Measurements from ENCODE around the gene WDR1.

DNA sequence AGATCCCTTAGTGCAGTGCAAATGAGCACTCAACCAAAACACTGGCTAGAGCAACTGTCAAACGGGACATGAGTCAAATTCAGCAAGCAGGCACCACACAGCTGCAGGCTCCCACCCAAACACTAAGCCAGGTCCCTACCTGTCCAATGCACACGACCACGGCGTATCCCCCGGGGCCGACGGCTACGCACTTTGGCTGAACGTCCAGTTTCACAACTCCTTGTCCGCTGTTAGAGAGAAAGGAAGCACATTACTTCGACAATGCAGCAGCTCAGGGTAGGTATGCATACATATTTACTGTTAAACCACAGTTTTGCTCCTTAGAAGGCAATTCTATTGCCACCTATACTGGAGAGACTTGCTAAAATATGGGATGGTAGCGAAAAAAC lies 35.4 kb downstream of the WDR1 start:
- TF ChIP-seq ZSCAN20 (CRISPR knock-in tag; IDR thresholded peaks at IDR 0.05) (no peak), EP300 (IDR thresholded peaks at IDR 0.05) (no peak), ESRRA (IDR thresholded peaks at IDR 0.05; ENCODE audit: borderline replicate concordance, low read length) (no peak), POLR2A (IDR thresholded peaks at IDR 0.05; ENCODE audit: low read length) (no peak), ZFP36 (IDR thresholded peaks at IDR 0.05; ENCODE audit: borderline replicate concordance, partially characterized antibody) (no peak), MAFK (IDR thresholded peaks at IDR 0.05; ENCODE audit: partially characterized antibody) (no peak)
